Measurements from ENCODE around the gene BICD2.

DNA sequence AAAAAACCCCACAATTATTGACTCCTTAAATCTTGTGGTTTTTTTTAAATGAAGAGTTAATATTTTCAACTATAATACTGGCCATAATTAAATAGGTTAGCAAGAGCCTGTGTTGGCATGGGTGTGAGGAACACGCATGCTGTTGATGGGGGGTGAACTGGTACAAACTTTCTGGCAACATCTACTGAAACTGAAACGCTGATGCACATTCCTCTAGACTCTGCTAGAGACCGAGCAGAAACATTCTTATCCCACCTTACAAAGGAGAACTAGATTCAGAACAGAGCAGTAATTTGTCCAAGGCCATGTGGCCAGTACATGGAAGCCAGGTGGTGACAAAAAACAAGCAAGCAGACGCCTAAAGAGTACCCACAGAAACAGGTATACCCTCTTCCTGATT, 2.4 kb downstream of the BICD2 start:
- TF ChIP-seq POLR2AphosphoS5 (IDR thresholded peaks at IDR 0.05) = no peak
- TF ChIP-seq, protein P1, sequence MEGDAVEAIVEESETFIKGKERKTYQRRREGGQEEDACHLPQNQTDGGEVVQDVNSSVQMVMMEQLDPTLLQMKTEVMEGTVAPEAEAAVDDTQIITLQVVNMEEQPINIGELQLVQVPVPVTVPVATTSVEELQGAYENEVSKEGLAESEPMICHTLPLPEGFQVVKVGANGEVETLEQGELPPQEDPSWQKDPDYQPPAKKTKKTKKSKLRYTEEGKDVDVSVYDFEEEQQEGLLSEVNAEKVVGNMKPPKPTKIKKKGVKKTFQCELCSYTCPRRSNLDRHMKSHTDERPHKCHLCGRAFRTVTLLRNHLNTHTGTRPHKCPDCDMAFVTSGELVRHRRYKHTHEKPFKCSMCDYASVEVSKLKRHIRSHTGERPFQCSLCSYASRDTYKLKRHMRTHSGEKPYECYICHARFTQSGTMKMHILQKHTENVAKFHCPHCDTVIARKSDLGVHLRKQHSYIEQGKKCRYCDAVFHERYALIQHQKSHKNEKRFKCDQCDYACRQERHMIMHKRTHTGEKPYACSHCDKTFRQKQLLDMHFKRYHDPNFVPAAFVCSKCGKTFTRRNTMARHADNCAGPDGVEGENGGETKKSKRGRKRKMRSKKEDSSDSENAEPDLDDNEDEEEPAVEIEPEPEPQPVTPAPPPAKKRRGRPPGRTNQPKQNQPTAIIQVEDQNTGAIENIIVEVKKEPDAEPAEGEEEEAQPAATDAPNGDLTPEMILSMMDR (IDR thresholded peaks at IDR 0.05) = no peak
- no peak for TF ChIP-seq POLR2A (IDR thresholded peaks at IDR 0.05)
- TF ChIP-seq EP300 (IDR thresholded peaks at IDR 0.05) = no peak
